HepG2 (cell line): Measurements from ENCODE around the gene ATPAF2. TPM values are rescaled to one million over a fixed set of nuclear protein-coding genes. Genes with fewer than 3 reads are reported as not detected.

Experiments
- ATAC-seq: fragments of 200-7000 bp; cut with Tn5 transposase; 3 replicates; pipeline ENCODE4 v1.9.1; 2020; ENCODE audit warnings: mild to moderate bottlenecking, moderate library complexity
- BruUV-seq: library from RNA; stranded (reverse); fragments of 400-500 nt; replicated peaks from 2 replicates; lab custom pipeline; 2021; lab: Mats Ljungman, UMichigan
- CTCF ChIA-PET: fragments of 300-600 bp; formaldehyde crosslinking; extraction: SDS; loops from one replicate; lab custom pipeline; 2021; ENCODE audit warnings: low total read pairs, inconsistent platforms, low intra/inter-chr PET ratio; lab: Yijun Ruan, JAX
- POLR2A ChIA-PET: fragments of 350-600 bp; sonication (Branson Sonifier 250); formaldehyde crosslinking; loops from one replicate; lab custom pipeline; 2020; ENCODE audit warnings: antibody characterized with exemption, inconsistent platforms; lab: Yijun Ruan, JAX
- DNase-seq: peaks from one replicate; pipeline ENCODE4 v3.0.0-alpha.2; 2015; ENCODE audit warnings: low spot score
- FAIRE-seq: peaks from 3 replicates; lab custom pipeline; 2011; peaks lifted over from hg19 to GRCh38; lab: Jason Lieb, UNC
- H2AFZ ChIP-seq: one replicate; pipeline ENCODE4 v1.6.1; 2011; ENCODE audit warnings: low read length, inconsistent platforms
- H3K27ac ChIP-seq: fragments of 300-600 bp; 3 replicates; pipeline ENCODE4 v1.8.0; 2011; ENCODE audit warnings: mixed run types, mild to moderate bottlenecking, mixed read lengths, low read length, inconsistent platforms; ENCODE audit not compliant: insufficient read depth; ENCODE audit errors: extremely low read length
- H3K27me3 ChIP-seq, 2 experiments: fragments of 200-600 bp in 1 of 2; 2 replicates in 1 of 2; 3 replicates in 1 of 2; pipeline versions ENCODE4 v1.6.0 to v1.8.0; 2011; ENCODE audit warnings: low read length in 2 of 2, mild to moderate bottlenecking in 2 of 2, moderate library complexity in 2 of 2, inconsistent platforms in 1 of 2; ENCODE audit not compliant: insufficient read depth in 2 of 2, control insufficient read depth in 1 of 2
- H3K36me3 ChIP-seq, 2 experiments: fragments of 200-600 bp in 1 of 2; replicated peaks in 1 of 2; 2 replicates in 1 of 2; 3 replicates in 1 of 2; pipeline versions ENCODE4 v1.5.1 to v1.8.0; 2011; ENCODE audit warnings: low read length in 2 of 2, inconsistent platforms in 1 of 2; ENCODE audit not compliant: insufficient read depth in 2 of 2, control insufficient read depth in 1 of 2
- H3K4me1 ChIP-seq: 2 replicates; pipeline ENCODE4 v1.5.1; 2012; ENCODE audit warnings: low read length, inconsistent platforms; ENCODE audit not compliant: insufficient read depth
- H3K4me2 ChIP-seq: 2 replicates; pipeline ENCODE4 v1.6.0; 2011; ENCODE audit warnings: low read depth, low read length, inconsistent platforms
- H3K4me3 ChIP-seq, 3 experiments: fragments of 200-600 bp in 1 of 3; sonication (generic), shearing (Covaris generic) in 1 of 3; replicated peaks in 1 of 3; 2 replicates each; pipeline ENCODE4 v1.5.1; 2011 to 2016; ENCODE audit warnings: low read length in 3 of 3, inconsistent platforms in 2 of 3, low read depth in 2 of 3, mild to moderate bottlenecking in 2 of 3, control low read depth in 1 of 3, mixed read lengths in 1 of 3; ENCODE audit not compliant: insufficient read depth in 1 of 3
- H3K79me2 ChIP-seq: one replicate; pipeline ENCODE4 v1.6.1; 2011; ENCODE audit warnings: low read length, inconsistent platforms; ENCODE audit not compliant: insufficient read depth
- H3K9ac ChIP-seq: 2 replicates; pipeline ENCODE4 v1.6.0; 2011; ENCODE audit warnings: mild to moderate bottlenecking, low read depth, low read length, inconsistent platforms; ENCODE audit not compliant: insufficient read depth
- H3K9me3 ChIP-seq: 2 replicates; pipeline ENCODE4 v1.5.1; 2012; ENCODE audit warnings: mild to moderate bottlenecking, low read length
- H4K20me1 ChIP-seq: 2 replicates; pipeline ENCODE4 v1.6.0; 2011; ENCODE audit warnings: inconsistent platforms, mild to moderate bottlenecking, low read length, moderate library complexity; ENCODE audit not compliant: insufficient read depth
- AKAP8 ChIP-seq: sonication (generic); formaldehyde crosslinking; IDR thresholded peaks from 2 replicates; pipeline ENCODE4 v1.5.1; 2020; ENCODE audit warnings: mild to moderate bottlenecking, missing genetic modification reagents
- DRAP1 ChIP-seq: IDR thresholded peaks from 2 replicates; pipeline ENCODE4 v1.6.1; 2016; ENCODE audit warnings: missing genetic modification reagents, missing compliant biosample characterization
- FOXK1 ChIP-seq: sonication (generic); formaldehyde crosslinking; IDR thresholded peaks from 2 replicates; pipeline ENCODE4 v1.4.0; 2020; ENCODE audit warnings: low read depth, missing genetic modification reagents, borderline replicate concordance
- HMGA1 ChIP-seq: sonication (generic); formaldehyde crosslinking; conservative IDR thresholded peaks from 2 replicates; pipeline ENCODE4 v1.4.0; 2020; ENCODE audit warnings: missing genetic modification reagents
- RBM22 ChIP-seq: fragments of 200-400 bp; formaldehyde crosslinking; optimal IDR thresholded peaks from 2 replicates; pipeline ENCODE3; 2017; ENCODE audit warnings: mild to moderate bottlenecking, low read length, moderate library complexity
- SMAD3 ChIP-seq: sonication (generic); formaldehyde crosslinking; IDR thresholded peaks from 2 replicates; pipeline ENCODE4 v1.4.0; 2020; ENCODE audit warnings: missing genetic modification reagents
- TBL1XR1 ChIP-seq: fragments of 150-350 bp; IDR thresholded peaks from 2 replicates; pipeline ENCODE4 v1.6.1; 2014; ENCODE audit warnings: borderline replicate concordance, low read length; ENCODE audit not compliant: partially characterized antibody
- TGIF2 ChIP-seq: IDR thresholded peaks from 2 replicates; pipeline ENCODE4 v1.6.1; 2016; ENCODE audit warnings: control low read depth, missing compliant biosample characterization
- THRA ChIP-seq: sonication (generic); formaldehyde crosslinking; IDR thresholded peaks from 2 replicates; pipeline ENCODE4 v1.4.0; 2020; ENCODE audit warnings: missing genetic modification reagents, borderline replicate concordance
- TIGD3 ChIP-seq: sonication (generic); formaldehyde crosslinking; IDR thresholded peaks from 2 replicates; pipeline ENCODE4 v1.5.1; 2020; ENCODE audit warnings: mild to moderate bottlenecking, missing genetic modification reagents, borderline replicate concordance
- ZBTB46 ChIP-seq: sonication (generic); formaldehyde crosslinking; IDR thresholded peaks from 2 replicates; pipeline ENCODE4 v1.4.0; 2020; ENCODE audit warnings: mild to moderate bottlenecking, missing genetic modification reagents, borderline replicate concordance
- ZNF382 ChIP-seq: sonication (generic); formaldehyde crosslinking; IDR thresholded peaks from 2 replicates; pipeline ENCODE4 v1.5.0; 2020; ENCODE audit warnings: missing genetic modification reagents, mild to moderate bottlenecking, borderline replicate concordance
- ZNF503 ChIP-seq: sonication (generic); formaldehyde crosslinking; IDR thresholded peaks from 2 replicates; pipeline ENCODE4 v1.4.0; 2020; ENCODE audit warnings: missing genetic modification reagents
- ZNF740 ChIP-seq: sonication (generic); formaldehyde crosslinking; IDR thresholded peaks from 2 replicates; pipeline ENCODE4 v1.4.0; 2020; ENCODE audit warnings: missing genetic modification reagents
- ZSCAN30 ChIP-seq: sonication (generic); formaldehyde crosslinking; IDR thresholded peaks from 2 replicates; pipeline ENCODE4 v1.5.0; 2020; ENCODE audit warnings: mild to moderate bottlenecking, missing genetic modification reagents
- WGBS: methylation state at CpG from one replicate; pipeline ENCODE4 v1.1.6; 2017; ENCODE audit warnings: low lambda C conversion rate; 5-methylcytosine and 5-hydroxymethylcytosine counted together
- in situ Hi-C: cut with HindIII; loops from 2 replicates; pipeline ENCODE4 v1.10.0; 2017; ENCODE audit warnings: low pct_unique_long_range_greater_than_20kb; ENCODE audit not compliant: extremely low pct_ligation_motif_present
- intact Hi-C: fragments of 100-400 bp; cut with micrococcal nuclease; formaldehyde crosslinking; loops from one replicate; pipeline ENCODE4 v1.10.0; 2022; ENCODE audit not compliant: unreplicated experiment
- polyA plus RNA-seq, 8 experiments: library from polyadenylated mRNA; depleted of rRNA in 3 of 8; stranded (reverse) in 7 of 8; unstranded in 1 of 8; fragments of >200 nt; fragmentation: Illumina TruSeq in 4 of 8; extraction: Trizol in 4 of 8; gene quantifications; 2 replicates each; pipeline versions ENCODE4 v1.2.1 to v1.2.3, GENCODE V29; 2011 to 2016; ENCODE audit warnings: low read depth in 4 of 8, missing spikeins in 1 of 8, mixed read lengths in 1 of 8; ENCODE audit not compliant: insufficient read depth in 1 of 8
- total RNA-seq, 5 experiments: library from RNA; depleted of rRNA; stranded (reverse); fragments of >200 nt; fragmentation: Illumina TruSeq; extraction: Trizol; gene quantifications; 2 replicates each; pipeline ENCODE4 v1.2.3, GENCODE V29; 2016; ENCODE audit warnings: low read depth in 1 of 5

Gene ATPAF2
- total and polyA plus RNA-seq, 2 of the 13 experiments (the other 11 are each of a cell fraction or from before 2014, with no cell fraction given), result 15.0 to 16.5 TPM

GRCh38 chr17:18025241-18025944, 13.6 kb downstream of the ATPAF2 start (continued):
- TF ChIP-seq ZNF503 (CRISPR knock-in tag), result no peak
- TF ChIP-seq FOXK1 (CRISPR knock-in tag), result no peak

- POLR2A ChIA-PET, result no interaction called here
- H3K36me3 ChIP-seq, result peaks cover 10 to 11% of the 10 kb centered on the region in 2 experiments; a peak in 4 of 5 replicates
- H3K4me1 ChIP-seq, result peaks cover 30% of the 10 kb centered on the region
- no peak overlapping the region for H3K4me2 ChIP-seq
- no peak overlapping the region for H2AFZ ChIP-seq
- 93% methylated on average over 5 of the region's 5 CpGs for WGBS
- no peak overlapping the region for H3K9ac ChIP-seq
- no peaks in the 10 kb centered on the region for H3K79me2 ChIP-seq
- no peaks in the 10 kb centered on the region for H3K9me3 ChIP-seq
- no peak overlapping the region for H3K4me3 ChIP-seq
- CTCF ChIA-PET, result no interaction called here
- no peaks in the 10 kb centered on the region for H3K27me3 ChIP-seq
- FAIRE-seq, result no peak
- intact Hi-C loops, result no loop called here
- BruUV-seq, result no TSS peak
- DNase-seq, result no peak
- in situ Hi-C loops, result loop anchor here (25.0 kb wide), 1 partner anchor 91 kb away; the partner anchor contains the start of gene MYO15A
- ATAC-seq, result no peak
- no peaks in the 10 kb centered on the region for H4K20me1 ChIP-seq
- no peak overlapping the region for H3K27ac ChIP-seq
- TF ChIP-seq TIGD3 (CRISPR knock-in tag), result no peak
- no peak for TF ChIP-seq ZBTB46 (CRISPR knock-in tag)
- TF ChIP-seq THRA, result no peak
- TF ChIP-seq TBL1XR1, result no peak
- no peak for TF ChIP-seq ZNF740 (CRISPR knock-in tag)
- TF ChIP-seq TGIF2 (CRISPR knock-in tag), result no peak
- TF ChIP-seq ZNF382 (CRISPR knock-in tag), result no peak
- TF ChIP-seq ZSCAN30 (CRISPR knock-in tag), result no peak
- no peak for TF ChIP-seq DRAP1 (CRISPR knock-in tag)
- no peak for TF ChIP-seq RBM22
- no peak for TF ChIP-seq SMAD3
- no peak for TF ChIP-seq AKAP8 (CRISPR knock-in tag)
- TF ChIP-seq HMGA1 (CRISPR knock-in tag), result no peak
These were observed 17.6 kb downstream of the ATPAF2 start for GRCh38 chr17:18021372-18021771.
